ENCODE data around the gene IL1R1.

Gene IL1R1

GRCh38 chr2:102209474-102209873 lies 66.9 kb downstream of the IL1R1 start:
- Mint-ChIP-seq H3K36me3 (ENCODE audit: low read depth) (peaks cover 2% of the 10 kb centered on the region), H3K4me1 (ENCODE audit: low read depth) (no peaks in the 10 kb centered on the region), H3K9me3 (peaks cover 15% of the 10 kb centered on the region), H3K4me3 (no peak overlapping the region), H3K27me3 (ENCODE audit: low read depth) (peaks cover 11% of the 10 kb centered on the region), H3K27ac (no peak overlapping the region)

GRCh38 chr2:102217032-102217431 lies 74.5 kb downstream of the IL1R1 start:
- peaks cover 29% of the 10 kb centered on the region for H3K36me3 Mint-ChIP-seq (ENCODE audit: low read depth)
- H3K4me1 Mint-ChIP-seq (ENCODE audit: low read depth), result peaks cover 13% of the 10 kb centered on the region

GRCh38 chr2:102224824-102225739 lies 82.5 kb downstream of the IL1R1 start:
- Mint-ChIP-seq H3K9me3 (peaks cover 10% of the 10 kb centered on the region), H3K4me1 (ENCODE audit: low read depth) (peaks cover 39% of the 10 kb centered on the region), H3K27me3 (ENCODE audit: low read depth) (no peaks in the 10 kb centered on the region), H3K27ac (no peak overlapping the region), H3K36me3 (ENCODE audit: low read depth) (peaks cover 1% of the 10 kb centered on the region), H3K4me3 (no peak overlapping the region)

More at GRCh38 chr2:102217032-102217431, 74.5 kb downstream of the IL1R1 start:
- Mint-ChIP-seq H3K9me3 (peaks cover 41% of the 10 kb centered on the region), H3K27ac (no peak overlapping the region), H3K4me3 (no peak overlapping the region), H3K27me3 (ENCODE audit: low read depth) (no peaks in the 10 kb centered on the region)

GRCh38 chr2:102226171-102226570 lies 83.6 kb downstream of the IL1R1 start:
- H3K27me3 Mint-ChIP-seq (ENCODE audit: low read depth), result no peaks in the 10 kb centered on the region
- H3K27ac Mint-ChIP-seq, result peak overlapping the region; percentile 76
- H3K9me3 Mint-ChIP-seq, result peaks cover 10% of the 10 kb centered on the region
- H3K4me1 Mint-ChIP-seq (ENCODE audit: low read depth), result peaks cover 39% of the 10 kb centered on the region
- H3K36me3 Mint-ChIP-seq (ENCODE audit: low read depth), result no peaks in the 10 kb centered on the region
- H3K4me3 Mint-ChIP-seq, result peak overlapping the region; percentile 29

- peak overlapping the region; percentile 76 for H3K27ac Mint-ChIP-seq
- H3K9me3 Mint-ChIP-seq, result peaks cover 10% of the 10 kb centered on the region
- no peaks in the 10 kb centered on the region for H3K36me3 Mint-ChIP-seq (ENCODE audit: low read depth)
- peaks cover 39% of the 10 kb centered on the region for H3K4me1 Mint-ChIP-seq (ENCODE audit: low read depth)
- no peaks in the 10 kb centered on the region for H3K27me3 Mint-ChIP-seq (ENCODE audit: low read depth)
- H3K4me3 Mint-ChIP-seq, result peak overlapping the region; percentile 29
Measured at GRCh38 chr2:102226612-102227391, 84.3 kb downstream of the IL1R1 start.

- peaks cover 45% of the 10 kb centered on the region for H3K4me1 Mint-ChIP-seq (ENCODE audit: low read depth)
- H3K36me3 Mint-ChIP-seq (ENCODE audit: low read depth), result no peaks in the 10 kb centered on the region
- no peak overlapping the region for H3K4me3 Mint-ChIP-seq
- no peak overlapping the region for H3K27ac Mint-ChIP-seq
- no peaks in the 10 kb centered on the region for H3K27me3 Mint-ChIP-seq (ENCODE audit: low read depth)
- H3K9me3 Mint-ChIP-seq, result peaks cover 2% of the 10 kb centered on the region
Measured at GRCh38 chr2:102229141-102229769, 86.7 kb downstream of the IL1R1 start.
